ENCODE measurements around the gene TLCD4.
"Not testable (repeated sequence)": the region's sequence is repeated elsewhere in the genome, so short reads cannot be mapped to it uniquely, and the experiment has no call there.

The TLCD4 gene

GRCh38 chr1:95085376-95085775 lies 31.8 kb upstream of the TLCD4 start:
- DNase-seq (ENCODE audit: low read depth) = no peak
- no peak overlapping the region for H3K4me3 ChIP-seq (ENCODE audit: low read length)
- no peak for TF ChIP-seq CTCF (conservative IDR thresholded peaks at IDR 0.05; ENCODE audit: low read depth, low read length)

- H3K4me3 ChIP-seq (ENCODE audit: low read length) = no peak overlapping the region
- peak; percentile 78 for DNase-seq (ENCODE audit: low read depth)
- no peak for TF ChIP-seq CTCF (conservative IDR thresholded peaks at IDR 0.05; ENCODE audit: low read depth, low read length)
These were observed 30.1 kb upstream of the TLCD4 start for GRCh38 chr1:95086949-95087533.

- no peak for DNase-seq (ENCODE audit: low read depth)
- H3K4me3 ChIP-seq (ENCODE audit: low read length) = no peak overlapping the region
- no peak for TF ChIP-seq CTCF (conservative IDR thresholded peaks at IDR 0.05; ENCODE audit: low read depth, low read length)
These were observed 28.9 kb upstream of the TLCD4 start for GRCh38 chr1:95088303-95088702.

- TF ChIP-seq CTCF (conservative IDR thresholded peaks at IDR 0.05; ENCODE audit: low read depth, low read length) = no peak
- DNase-seq (ENCODE audit: low read depth) = no peak
- no peak overlapping the region for H3K4me3 ChIP-seq (ENCODE audit: low read length)
These were observed 27.4 kb upstream of the TLCD4 start for GRCh38 chr1:95089650-95090287.

- DNase-seq (ENCODE audit: low read depth); H3K4me3 ChIP-seq (ENCODE audit: low read length): not testable (repeated sequence)
These were observed 25.9 kb upstream of the TLCD4 start for GRCh38 chr1:95091290-95091689.

GRCh38 chr1:95092891-95093290 lies 24.3 kb upstream of the TLCD4 start:
- not testable (repeated sequence) for H3K4me3 ChIP-seq (ENCODE audit: low read length); DNase-seq (ENCODE audit: low read depth)

GRCh38 chr1:95093296-95093695 lies 23.9 kb upstream of the TLCD4 start:
- TF ChIP-seq CTCF (conservative IDR thresholded peaks at IDR 0.05; ENCODE audit: low read depth, low read length) = no peak
- no peak overlapping the region for H3K4me3 ChIP-seq (ENCODE audit: low read length)
- DNase-seq (ENCODE audit: low read depth) = no peak

GRCh38 chr1:95094923-95095322 lies 22.2 kb upstream of the TLCD4 start:
- TF ChIP-seq CTCF (conservative IDR thresholded peaks at IDR 0.05; ENCODE audit: low read depth, low read length) = no peak
- no peak overlapping the region for H3K4me3 ChIP-seq (ENCODE audit: low read length)
- no peak for DNase-seq (ENCODE audit: low read depth)

Data from retinal pigment epithelial cell (primary cell).